Activated T-cell treated with anti-CD3 and anti-CD28 coated beads for 24 hours (primary cell): Measurements from ENCODE around the gene NRTN.
A peak's percentile ranks its signal among the peaks of the same experiment; 100 is the strongest.

ENCODE experiments used
- DNase-seq: peaks from one replicate; pipeline ENCODE4 v3.0.0-alpha.2; 2020; ENCODE audit warnings: low read depth

Gene NRTN

DNA sequence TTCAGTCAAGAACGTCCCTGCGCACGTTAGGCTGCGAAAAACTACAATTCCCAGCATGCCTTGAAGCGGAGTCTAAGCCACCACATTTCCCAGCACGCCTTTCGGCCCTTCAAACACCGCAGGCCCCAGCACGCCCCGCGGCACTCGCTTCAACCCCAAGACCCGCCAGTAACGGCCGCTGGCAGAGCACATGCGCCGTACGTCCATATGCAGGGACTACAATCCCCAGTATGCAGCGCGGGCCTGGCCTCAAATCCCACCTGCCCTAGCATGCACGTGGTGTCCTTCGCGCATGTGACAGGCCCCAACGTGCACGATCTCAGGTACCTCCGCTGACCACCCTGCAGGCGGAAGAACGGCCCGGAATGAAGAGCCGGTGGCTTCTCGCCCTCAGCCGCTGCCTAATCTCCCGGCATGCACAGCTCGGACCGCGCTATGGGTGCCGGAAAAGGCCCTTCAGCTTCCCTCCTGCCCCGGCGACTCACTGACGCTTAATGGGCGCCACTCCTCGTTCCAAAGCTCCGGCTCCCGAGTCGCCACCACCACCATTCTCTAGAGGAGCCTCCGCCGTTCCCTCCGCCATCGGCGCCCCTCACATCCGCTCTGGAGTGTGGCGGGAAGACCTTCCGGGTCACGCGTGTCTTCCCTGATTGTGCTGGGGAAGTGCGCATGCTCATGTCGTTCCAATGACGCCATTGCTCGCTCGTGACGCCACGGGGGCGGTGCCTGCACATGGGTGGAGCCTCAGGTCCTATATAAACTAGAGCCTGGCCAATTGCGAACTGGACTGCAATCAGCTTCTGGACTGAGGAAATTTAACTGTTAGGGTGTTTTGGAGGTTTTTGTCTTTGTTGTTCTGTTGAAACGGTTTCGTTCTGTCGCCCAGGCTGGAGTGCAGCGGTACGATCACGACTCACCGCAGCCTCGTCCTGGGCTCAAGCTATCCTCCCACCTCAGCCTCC lies 14.0 kb upstream of the NRTN start, which contains the start of gene DUS3L:
DUS3L (minus strand) TSS at position 605 of the 962 bp plus-strand sequence; CDS start at position 583, 22 bp downstream.
- peak; percentile 93 for DNase-seq

GRCh38 chr19:5792224-5792623 lies 12.6 kb upstream of the NRTN start:
- no peak for DNase-seq

DNA sequence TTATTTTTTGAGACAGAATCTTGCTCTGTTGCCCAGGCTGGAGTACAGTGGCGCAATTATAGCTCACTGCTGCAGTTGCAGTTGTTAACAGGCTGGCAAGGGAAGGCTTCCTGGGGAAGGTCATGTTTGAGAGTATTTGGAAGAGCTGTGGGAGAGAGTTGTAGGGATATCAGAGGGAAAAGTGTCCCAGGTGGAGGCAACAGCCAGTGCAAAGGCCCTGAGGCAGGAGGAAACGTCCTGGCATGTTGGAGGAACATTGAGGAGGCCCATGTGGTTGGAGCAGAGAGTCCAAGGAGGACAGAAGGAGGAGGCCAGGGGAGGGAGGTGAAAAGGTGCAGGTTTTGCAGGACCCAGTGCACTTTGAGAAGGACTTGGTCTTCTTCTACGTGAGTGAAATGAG lies 11.7 kb upstream of the NRTN start:
- no peak for DNase-seq

- no peak for DNase-seq
Observed at GRCh38 chr19:5795382-5795919, 9.4 kb upstream of the NRTN start.

GRCh38 chr19:5798244-5798643 lies 6.6 kb upstream of the NRTN start:
- DNase-seq = no peak

DNA sequence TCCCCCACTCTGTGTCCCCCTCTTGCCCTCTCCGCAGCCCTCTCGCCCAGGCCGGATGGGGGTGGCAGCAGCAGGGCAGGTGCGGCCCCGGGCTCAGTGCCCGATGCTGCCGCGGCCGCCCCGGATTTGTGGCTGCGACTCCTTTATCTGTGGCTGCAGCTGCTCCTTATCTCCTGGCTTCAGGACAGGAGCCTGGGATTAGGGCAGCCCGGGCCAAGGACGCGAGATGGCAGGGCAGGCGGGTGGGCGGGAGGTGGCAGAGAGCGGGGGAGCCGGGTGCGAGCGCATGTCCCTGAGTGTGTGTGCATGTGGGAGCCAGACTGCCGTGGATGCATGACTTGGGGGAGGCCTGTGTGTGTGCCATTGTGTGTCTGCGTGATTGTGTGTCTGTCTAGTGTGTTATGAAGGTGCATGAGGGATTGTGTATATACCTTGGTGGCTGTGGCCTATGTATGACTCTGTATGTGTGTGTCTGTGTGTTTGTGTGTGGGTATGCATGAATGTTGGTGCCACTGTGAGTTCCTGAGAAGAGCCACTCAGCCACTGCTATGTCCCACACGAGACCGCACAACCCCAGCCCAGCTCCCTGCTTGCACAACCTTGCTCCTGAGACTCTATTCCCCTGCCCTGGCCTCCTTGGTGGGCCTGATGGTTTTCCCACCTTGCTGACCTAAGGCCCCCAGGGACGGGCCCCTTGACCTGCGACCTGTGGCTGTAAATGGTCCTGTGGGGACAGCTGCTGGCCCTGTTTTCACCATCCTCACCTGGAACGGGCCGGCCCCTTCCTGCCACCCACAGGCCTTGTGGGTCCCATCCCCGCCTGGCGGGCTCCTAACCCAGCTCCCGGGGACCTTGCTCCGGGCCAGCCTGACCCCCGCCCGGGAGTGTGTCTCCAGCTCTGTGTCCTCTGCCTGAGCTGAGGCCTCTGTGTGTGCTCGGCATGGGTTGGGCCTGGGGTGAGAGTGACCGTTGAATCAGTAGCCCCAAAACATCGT lies 5.3 kb upstream of the NRTN start:
- no peak for DNase-seq

DNA sequence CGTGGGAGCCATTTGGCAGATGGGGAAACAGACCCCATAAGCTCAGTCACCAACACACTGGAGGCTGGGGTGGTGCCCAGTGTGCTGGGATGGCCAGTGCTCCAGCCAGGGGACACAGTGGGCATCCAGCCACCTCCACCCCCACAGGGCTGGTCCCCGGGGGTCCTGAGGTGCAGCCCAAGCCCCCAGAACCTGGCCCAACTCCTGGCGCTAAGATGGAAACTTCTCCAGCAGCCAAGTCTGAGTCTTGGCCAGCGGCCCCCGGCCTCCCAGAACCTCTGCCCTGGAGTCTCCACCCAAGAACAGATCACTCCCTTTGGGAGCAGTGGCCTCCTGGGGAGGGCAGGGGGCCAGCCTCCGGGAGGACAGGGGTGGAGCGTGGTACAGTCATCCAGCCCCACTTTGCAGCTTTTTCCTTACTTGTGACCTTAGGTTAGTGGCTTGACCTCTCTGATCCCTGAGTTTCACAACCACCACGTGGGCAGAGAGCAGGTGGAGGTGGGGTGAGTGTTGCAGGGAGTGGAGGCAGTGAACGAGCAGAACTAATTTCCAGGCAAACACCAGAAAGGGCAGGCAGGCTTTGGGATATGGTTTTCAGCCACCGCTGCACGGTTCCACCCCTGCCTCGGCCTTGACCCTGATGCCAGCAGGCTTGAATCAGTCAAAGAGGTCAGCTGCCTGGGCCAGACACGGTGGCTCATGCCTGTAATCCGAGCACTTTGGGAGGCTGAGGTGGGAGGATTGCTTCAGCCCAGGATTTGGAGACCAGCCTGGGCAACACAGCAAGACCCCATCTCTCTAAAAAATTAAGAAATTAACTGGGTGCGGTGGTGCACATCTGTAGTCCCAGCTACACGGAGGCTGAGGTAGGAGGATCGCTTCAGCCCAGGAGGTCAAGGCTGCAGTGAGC lies 4.3 kb upstream of the NRTN start:
- no peak for DNase-seq

DNA sequence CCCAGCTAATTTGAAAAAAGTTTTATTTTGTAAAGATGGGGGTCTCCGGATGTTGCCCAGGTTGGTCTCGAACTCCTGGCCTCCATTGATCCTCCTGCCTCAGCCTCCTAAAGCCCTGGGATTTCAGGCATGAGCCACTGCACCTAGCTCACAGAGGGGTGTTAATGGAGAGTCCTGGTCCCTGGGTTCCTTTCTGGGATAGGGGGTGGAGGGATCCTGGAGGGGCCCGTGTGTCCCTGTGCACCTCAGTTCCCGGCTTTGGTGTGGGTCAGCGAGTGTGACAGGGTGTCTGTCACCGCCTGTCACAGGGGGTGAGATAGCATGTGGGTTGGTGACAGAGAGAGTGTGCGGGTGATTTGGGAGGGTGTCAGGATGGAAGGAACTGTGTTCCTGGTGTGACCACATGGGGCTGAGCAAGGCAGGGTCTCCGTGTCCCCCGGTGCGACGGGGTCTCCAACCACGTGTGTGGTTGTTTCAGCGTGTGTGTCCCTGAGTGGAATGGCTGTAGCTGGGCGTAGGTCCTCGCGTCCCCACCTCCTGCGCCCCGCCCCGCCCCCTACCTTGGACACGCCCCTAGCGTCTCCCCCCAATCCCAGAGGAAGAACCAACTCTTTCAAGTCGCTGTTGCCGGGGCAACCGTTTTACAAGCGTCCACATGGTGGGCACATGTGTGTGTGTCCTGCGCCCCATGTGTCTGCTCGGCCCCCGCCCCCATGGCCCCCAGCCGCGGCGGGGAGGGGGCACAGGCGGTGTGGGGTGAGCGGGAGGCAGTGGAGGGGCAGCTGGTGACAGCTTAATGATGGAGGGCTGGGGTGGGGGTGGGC lies 2.9 kb upstream of the NRTN start:
- DNase-seq = no peak

- DNase-seq = no peak
Observed at GRCh38 chr19:5803441-5803751, 1.5 kb upstream of the NRTN start.

GRCh38 chr19:5803752-5804515 lies 933 bp upstream of the NRTN start:
- DNase-seq = peak; percentile 93

DNA sequence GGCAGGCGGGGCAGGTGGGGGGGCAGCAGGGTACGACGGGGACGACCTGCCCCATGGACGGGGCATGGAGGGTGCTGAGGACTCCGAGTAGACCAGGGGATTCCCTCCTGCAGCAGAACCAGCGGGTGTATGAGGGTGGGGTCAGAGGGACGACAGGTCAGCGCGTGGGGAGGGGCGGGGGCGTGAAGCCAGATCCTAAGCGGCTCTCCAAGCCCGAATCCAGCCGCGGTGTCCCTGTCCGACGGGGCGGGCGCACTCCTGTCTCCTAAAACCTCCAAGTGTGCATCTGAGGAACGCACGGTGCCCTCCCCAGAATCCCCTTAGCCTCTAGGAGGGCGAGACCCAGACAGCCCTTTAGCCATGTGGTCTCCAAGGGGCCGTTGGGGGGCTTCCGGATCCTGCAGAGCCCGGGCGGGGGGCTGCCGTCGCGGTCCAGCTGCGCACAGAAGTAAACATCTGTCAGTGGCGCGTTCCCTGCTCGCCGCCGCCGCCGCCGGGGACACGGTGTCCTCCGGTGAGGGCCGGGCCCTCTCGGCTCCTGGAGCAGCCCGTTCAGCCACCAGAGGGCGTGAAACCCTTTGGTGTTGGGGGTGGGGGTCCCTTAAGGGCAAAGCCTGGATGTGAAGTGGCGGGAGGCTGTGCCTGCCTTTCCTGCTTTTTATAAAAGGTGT lies 730 bp downstream of the NRTN start:
- peak; percentile 49 for DNase-seq

DNA sequence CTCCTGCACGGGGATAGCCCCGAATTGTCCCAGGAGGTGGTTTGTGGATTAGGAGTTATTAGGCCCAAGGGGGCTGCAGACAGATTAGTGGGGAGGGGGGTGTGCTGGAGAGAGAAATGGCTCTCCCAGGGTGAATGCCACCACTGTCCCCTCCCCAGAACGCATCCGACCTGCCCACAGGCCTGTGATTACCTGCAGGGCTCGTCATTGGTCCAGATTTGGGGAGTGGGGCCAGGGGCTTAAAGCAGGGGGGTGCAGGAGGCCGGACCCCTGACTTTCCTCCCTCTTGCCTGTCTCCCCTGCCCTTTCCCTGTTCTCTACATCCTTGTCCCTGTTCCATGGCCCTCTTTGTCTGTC lies 1.2 kb downstream of the NRTN start:
- no peak for DNase-seq

DNA sequence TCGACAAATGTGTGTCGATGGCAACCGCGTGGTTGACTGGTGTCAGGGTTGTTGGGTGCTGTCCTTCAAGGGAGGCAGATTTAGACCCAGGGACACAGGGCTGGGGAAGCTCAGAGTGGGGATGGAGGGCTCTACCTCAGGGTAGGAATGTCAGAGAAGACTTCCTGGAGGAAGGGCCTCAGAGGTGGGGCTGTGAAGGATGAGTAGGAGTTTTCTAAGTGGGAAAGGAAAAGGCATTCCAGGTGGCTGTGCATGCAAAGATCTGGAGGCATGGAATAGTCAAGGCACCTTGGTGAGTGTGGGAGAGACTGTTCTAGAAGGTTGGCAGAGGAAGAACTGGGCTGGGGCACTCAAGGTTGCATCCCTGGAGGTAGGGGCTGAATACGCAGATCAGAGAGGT lies 2.0 kb downstream of the NRTN start:
- no peak for DNase-seq

GRCh38 chr19:5808120-5808816 lies 3.4 kb downstream of the NRTN start:
- DNase-seq = no peak

DNA sequence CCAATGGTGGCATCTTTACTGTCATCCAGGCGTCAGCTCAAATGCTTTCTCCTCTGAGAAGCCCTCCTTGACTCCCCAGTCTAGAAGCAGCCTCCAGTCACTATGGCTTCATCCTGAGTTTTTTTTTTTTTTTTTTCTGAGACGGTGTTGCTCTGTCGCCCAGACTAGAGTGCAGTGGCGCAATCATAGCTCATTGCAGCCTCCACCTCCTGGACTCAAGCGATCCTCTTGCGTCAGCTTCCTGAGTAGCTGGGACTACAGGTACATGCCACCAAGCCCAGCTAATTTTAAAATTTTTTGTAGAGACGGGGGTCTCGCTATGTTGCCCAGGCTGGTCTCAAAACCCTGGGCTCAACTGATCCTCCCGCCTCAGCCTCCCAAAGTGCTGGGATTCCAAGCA lies 4.2 kb downstream of the NRTN start:
- no peak for DNase-seq

GRCh38 chr19:5809469-5809868 lies 4.6 kb downstream of the NRTN start:
- DNase-seq = no peak

GRCh38 chr19:5811117-5811516 lies 6.2 kb downstream of the NRTN start:
- no peak for DNase-seq

- DNase-seq = no peak
Observed at GRCh38 chr19:5814123-5814851, 9.4 kb downstream of the NRTN start.
